Neural crest cell (in vitro differentiated cells): ENCODE measurements around the gene IGLON5. TPM values are rescaled to one million over a fixed set of nuclear protein-coding genes. Genes with fewer than 3 reads are reported as not detected.
A peak's percentile ranks its signal among the peaks of the same experiment; 100 is the strongest.

Source experiments
- DNase-seq: peaks from one replicate; pipeline ENCODE4 v3.0.0; 2021; ENCODE audit warnings: low read depth, mixed read lengths, low spot score
- H3K27ac Mint-ChIP-seq: one replicate; pipeline ENCODE4 v1.8.0; 2021; ENCODE audit warnings: mild to moderate bottlenecking, mixed read lengths; ENCODE audit not compliant: unreplicated experiment
- H3K27me3 Mint-ChIP-seq: 2 replicates; pipeline ENCODE4 v1.8.0; 2021; ENCODE audit warnings: low read depth, mild to moderate bottlenecking, mixed read lengths
- H3K36me3 Mint-ChIP-seq: 2 replicates; pipeline ENCODE4 v1.8.0; 2021; ENCODE audit warnings: low read depth, mild to moderate bottlenecking, mixed read lengths
- H3K4me1 Mint-ChIP-seq: 2 replicates; pipeline ENCODE4 v1.8.0; 2021; ENCODE audit warnings: mixed read lengths
- H3K4me3 Mint-ChIP-seq: one replicate; pipeline ENCODE4 v1.8.0; 2021; ENCODE audit warnings: mild to moderate bottlenecking, mixed read lengths
- H3K9me3 Mint-ChIP-seq: 2 replicates; pipeline ENCODE4 v1.8.0; 2021; ENCODE audit warnings: mixed read lengths
- total RNA-seq: library from RNA; stranded (reverse); gene quantifications from 2 replicates; pipeline ENCODE4 v1.2.1, GENCODE V29; 2021
- TF ChIP-seq, protein P1 (sequence below): fragments of 200-600 bp; sonication (generic); conservative IDR thresholded peaks from 2 replicates; pipeline ENCODE4 v1.5.0; 2021; ENCODE audit warnings: antibody characterized with exemption, mild to moderate bottlenecking

Gene IGLON5
- total RNA-seq, 1 donor from 2014 or later, result 17.4 TPM

GRCh38 chr19:51354742-51355148 is 43.3 kb downstream of the IGLON5 start:
- no peaks in the 10 kb centered on the region for H3K9me3 Mint-ChIP-seq
- peak overlapping the region; percentile 50 for H3K4me3 Mint-ChIP-seq
- TF ChIP-seq, protein P1, sequence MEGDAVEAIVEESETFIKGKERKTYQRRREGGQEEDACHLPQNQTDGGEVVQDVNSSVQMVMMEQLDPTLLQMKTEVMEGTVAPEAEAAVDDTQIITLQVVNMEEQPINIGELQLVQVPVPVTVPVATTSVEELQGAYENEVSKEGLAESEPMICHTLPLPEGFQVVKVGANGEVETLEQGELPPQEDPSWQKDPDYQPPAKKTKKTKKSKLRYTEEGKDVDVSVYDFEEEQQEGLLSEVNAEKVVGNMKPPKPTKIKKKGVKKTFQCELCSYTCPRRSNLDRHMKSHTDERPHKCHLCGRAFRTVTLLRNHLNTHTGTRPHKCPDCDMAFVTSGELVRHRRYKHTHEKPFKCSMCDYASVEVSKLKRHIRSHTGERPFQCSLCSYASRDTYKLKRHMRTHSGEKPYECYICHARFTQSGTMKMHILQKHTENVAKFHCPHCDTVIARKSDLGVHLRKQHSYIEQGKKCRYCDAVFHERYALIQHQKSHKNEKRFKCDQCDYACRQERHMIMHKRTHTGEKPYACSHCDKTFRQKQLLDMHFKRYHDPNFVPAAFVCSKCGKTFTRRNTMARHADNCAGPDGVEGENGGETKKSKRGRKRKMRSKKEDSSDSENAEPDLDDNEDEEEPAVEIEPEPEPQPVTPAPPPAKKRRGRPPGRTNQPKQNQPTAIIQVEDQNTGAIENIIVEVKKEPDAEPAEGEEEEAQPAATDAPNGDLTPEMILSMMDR, result no peak
- peak overlapping the region; percentile 23 for H3K27ac Mint-ChIP-seq
- H3K36me3 Mint-ChIP-seq, result peaks cover 3% of the 10 kb centered on the region
- peaks cover 22% of the 10 kb centered on the region for H3K4me1 Mint-ChIP-seq
- DNase-seq, result peak; percentile 67
- no peaks in the 10 kb centered on the region for H3K27me3 Mint-ChIP-seq

GRCh38 chr19:51356159-51356801 is 44.8 kb downstream of the IGLON5 start:
- H3K9me3 Mint-ChIP-seq, result no peaks in the 10 kb centered on the region
- no peak overlapping the region for H3K27ac Mint-ChIP-seq
- peaks cover 22% of the 10 kb centered on the region for H3K4me1 Mint-ChIP-seq

GRCh38 chr19:51357952-51358351 is 46.5 kb downstream of the IGLON5 start:
- Mint-ChIP-seq H3K9me3 (no peaks in the 10 kb centered on the region), H3K27ac (no peak overlapping the region), H3K36me3 (no peaks in the 10 kb centered on the region), H3K4me3 (no peak overlapping the region), H3K4me1 (peaks cover 26% of the 10 kb centered on the region), H3K27me3 (no peaks in the 10 kb centered on the region)
- TF ChIP-seq, protein P1, result no peak
- no peak for DNase-seq

More at GRCh38 chr19:51356159-51356801, 44.8 kb downstream of the IGLON5 start:
- TF ChIP-seq, protein P1, result no peak
- Mint-ChIP-seq H3K27me3 (no peaks in the 10 kb centered on the region), H3K4me3 (no peak overlapping the region), H3K36me3 (peaks cover 3% of the 10 kb centered on the region)
- DNase-seq, result no peak

GRCh38 chr19:51359294-51359693 is 47.9 kb downstream of the IGLON5 start:
- TF ChIP-seq, protein P1, result no peak
- peaks cover 33% of the 10 kb centered on the region for H3K4me1 Mint-ChIP-seq
- H3K27ac Mint-ChIP-seq, result no peak overlapping the region
- no peaks in the 10 kb centered on the region for H3K9me3 Mint-ChIP-seq
- no peak overlapping the region for H3K4me3 Mint-ChIP-seq
- H3K27me3 Mint-ChIP-seq, result no peaks in the 10 kb centered on the region
- DNase-seq, result no peak
- no peaks in the 10 kb centered on the region for H3K36me3 Mint-ChIP-seq

- peaks cover 35% of the 10 kb centered on the region for H3K4me1 Mint-ChIP-seq
- no peak overlapping the region for H3K4me3 Mint-ChIP-seq
- no peak overlapping the region for H3K27ac Mint-ChIP-seq
- no peaks in the 10 kb centered on the region for H3K27me3 Mint-ChIP-seq
- TF ChIP-seq, protein P1, result no peak
- no peaks in the 10 kb centered on the region for H3K36me3 Mint-ChIP-seq
- no peak for DNase-seq
- no peaks in the 10 kb centered on the region for H3K9me3 Mint-ChIP-seq
These were observed 49.8 kb downstream of the IGLON5 start for GRCh38 chr19:51361239-51361638.
